Ectodermal cell (in vitro differentiated cells): ENCODE results near the gene REN.

Source experiments
- H3K27ac ChIP-seq: 2 replicates; pipeline ENCODE4 v1.7.0; 2013; ENCODE audit warnings: mild to moderate bottlenecking, low read depth, low read length; ENCODE audit not compliant: insufficient read depth, poor library complexity, severe bottlenecking
- H3K27me3 ChIP-seq: 2 replicates; pipeline ENCODE4 v1.7.0; 2013; ENCODE audit warnings: mild to moderate bottlenecking, low read length; ENCODE audit not compliant: insufficient read depth, control insufficient read depth, poor library complexity, severe bottlenecking
- H3K36me3 ChIP-seq: one replicate; pipeline ENCODE4 v1.7.0; 2013; ENCODE audit warnings: low read length; ENCODE audit not compliant: control insufficient read depth, insufficient read depth
- H3K4me1 ChIP-seq: one replicate; pipeline ENCODE4 v1.7.0; 2013; ENCODE audit warnings: low read length; ENCODE audit not compliant: control insufficient read depth, insufficient read depth
- H3K4me3 ChIP-seq: 2 replicates; pipeline ENCODE4 v1.7.0; 2013; ENCODE audit warnings: low read depth, low read length, control low read depth; ENCODE audit not compliant: insufficient read depth
- H3K9me3 ChIP-seq: 2 replicates; pipeline ENCODE4 v1.7.0; 2013; ENCODE audit warnings: mild to moderate bottlenecking, low read length, moderate library complexity; ENCODE audit not compliant: control insufficient read depth
- WGBS, 2 experiments: methylation state at CpG; one replicate each; pipeline ENCODE4 v1.1.7; 2013; ENCODE audit warnings: missing lambda C conversion rate in 2 of 2; 5-methylcytosine and 5-hydroxymethylcytosine counted together

REN gene

GRCh38 chr1:204172404-204173029 is 6.4 kb upstream of the REN start:
- WGBS, 2 experiments: 94 to 100% methylated on average over 1 to 2 of the region's 2 CpGs
- H3K4me1 ChIP-seq: no peaks in the 10 kb centered on the region
- H3K36me3 ChIP-seq: no peaks in the 10 kb centered on the region
- H3K9me3 ChIP-seq: no peaks in the 10 kb centered on the region
- no peak overlapping the region for H3K27ac ChIP-seq
- no peak overlapping the region for H3K4me3 ChIP-seq
- no peaks in the 10 kb centered on the region for H3K27me3 ChIP-seq

DNA sequence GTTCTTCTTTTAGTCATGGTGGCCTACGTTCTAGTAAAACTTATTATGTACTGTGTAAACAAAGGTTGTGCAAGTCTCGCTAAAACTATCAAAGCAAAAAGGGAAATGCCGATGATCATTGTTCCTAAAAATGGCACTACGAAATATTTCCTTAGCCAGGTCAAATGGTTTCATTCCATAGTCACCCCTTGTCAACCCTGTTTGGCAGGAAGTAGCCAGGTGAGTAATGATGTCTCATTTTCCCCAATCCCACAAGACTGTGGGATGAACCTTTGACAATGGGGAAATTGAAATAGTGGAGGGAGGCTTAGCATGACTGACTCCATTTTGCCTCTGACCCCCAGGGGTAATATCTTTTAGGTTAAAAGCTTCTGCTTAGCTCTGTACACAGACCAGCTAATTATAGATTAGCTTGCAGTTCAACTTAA is 5.6 kb upstream of the REN start:
- H3K4me1 ChIP-seq: no peaks in the 10 kb centered on the region
- H3K36me3 ChIP-seq: no peaks in the 10 kb centered on the region
- no peak overlapping the region for H3K4me3 ChIP-seq
- WGBS, 2 experiments: 86 to 91% methylated on average over 4 of the region's 4 CpGs
- H3K9me3 ChIP-seq: no peaks in the 10 kb centered on the region
- H3K27me3 ChIP-seq: no peaks in the 10 kb centered on the region
- no peak overlapping the region for H3K27ac ChIP-seq

- H3K4me1 ChIP-seq: no peaks in the 10 kb centered on the region
- 84 to 90% methylated on average over 3 of the region's 3 CpGs for WGBS, 2 experiments
- no peak overlapping the region for H3K4me3 ChIP-seq
- H3K36me3 ChIP-seq: no peaks in the 10 kb centered on the region
- H3K9me3 ChIP-seq: no peaks in the 10 kb centered on the region
- H3K27ac ChIP-seq: no peak overlapping the region
- no peaks in the 10 kb centered on the region for H3K27me3 ChIP-seq
These were observed 4.5 kb upstream of the REN start for GRCh38 chr1:204170494-204171155.

GRCh38 chr1:204169858-204170257 is 3.7 kb upstream of the REN start:
- Histone ChIP-seq H3K36me3 (no peaks in the 10 kb centered on the region), H3K4me1 (no peaks in the 10 kb centered on the region), H3K27me3 (no peaks in the 10 kb centered on the region), H3K4me3 (no peak overlapping the region), H3K9me3 (no peaks in the 10 kb centered on the region), H3K27ac (no peak overlapping the region)
- 79 to 95% methylated on average over 4 of the region's 4 CpGs for WGBS, 2 experiments

DNA sequence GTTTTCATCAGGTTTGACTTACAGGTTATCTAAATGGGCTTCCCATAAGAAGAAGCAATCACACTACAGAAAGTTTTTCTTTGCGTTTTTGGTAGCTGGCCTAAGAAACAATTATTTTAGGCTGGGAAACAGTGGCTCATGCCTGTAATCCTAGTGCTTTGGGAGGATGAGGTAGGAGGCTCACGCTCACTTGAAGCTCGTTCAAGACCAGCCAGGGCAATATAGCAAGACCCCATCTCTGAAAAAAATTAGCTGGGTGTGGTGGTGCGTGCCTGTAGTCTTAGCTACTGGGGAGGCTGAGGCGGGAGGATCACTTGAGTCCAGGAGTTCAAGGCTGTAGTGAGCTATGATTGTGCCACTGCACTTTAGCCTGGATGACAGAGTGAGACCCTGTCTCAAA is 1.6 kb upstream of the REN start:
- Histone ChIP-seq H3K4me1 (no peaks in the 10 kb centered on the region), H3K9me3 (no peaks in the 10 kb centered on the region), H3K27ac (no peak overlapping the region), H3K36me3 (no peaks in the 10 kb centered on the region), H3K4me3 (no peak overlapping the region), H3K27me3 (no peaks in the 10 kb centered on the region)
- 91% methylated on average over 5 of the region's 5 CpGs for WGBS, 2 experiments

- no peak overlapping the region for H3K27ac ChIP-seq
- H3K9me3 ChIP-seq: no peaks in the 10 kb centered on the region
- 19 to 22% methylated on average over 7 of the region's 7 CpGs for WGBS, 2 experiments
- no peaks in the 10 kb centered on the region for H3K27me3 ChIP-seq
- H3K36me3 ChIP-seq: no peaks in the 10 kb centered on the region
- H3K4me3 ChIP-seq: no peak overlapping the region
- no peaks in the 10 kb centered on the region for H3K4me1 ChIP-seq
These were observed 3.6 kb downstream of the REN start for GRCh38 chr1:204162494-204163074.

DNA sequence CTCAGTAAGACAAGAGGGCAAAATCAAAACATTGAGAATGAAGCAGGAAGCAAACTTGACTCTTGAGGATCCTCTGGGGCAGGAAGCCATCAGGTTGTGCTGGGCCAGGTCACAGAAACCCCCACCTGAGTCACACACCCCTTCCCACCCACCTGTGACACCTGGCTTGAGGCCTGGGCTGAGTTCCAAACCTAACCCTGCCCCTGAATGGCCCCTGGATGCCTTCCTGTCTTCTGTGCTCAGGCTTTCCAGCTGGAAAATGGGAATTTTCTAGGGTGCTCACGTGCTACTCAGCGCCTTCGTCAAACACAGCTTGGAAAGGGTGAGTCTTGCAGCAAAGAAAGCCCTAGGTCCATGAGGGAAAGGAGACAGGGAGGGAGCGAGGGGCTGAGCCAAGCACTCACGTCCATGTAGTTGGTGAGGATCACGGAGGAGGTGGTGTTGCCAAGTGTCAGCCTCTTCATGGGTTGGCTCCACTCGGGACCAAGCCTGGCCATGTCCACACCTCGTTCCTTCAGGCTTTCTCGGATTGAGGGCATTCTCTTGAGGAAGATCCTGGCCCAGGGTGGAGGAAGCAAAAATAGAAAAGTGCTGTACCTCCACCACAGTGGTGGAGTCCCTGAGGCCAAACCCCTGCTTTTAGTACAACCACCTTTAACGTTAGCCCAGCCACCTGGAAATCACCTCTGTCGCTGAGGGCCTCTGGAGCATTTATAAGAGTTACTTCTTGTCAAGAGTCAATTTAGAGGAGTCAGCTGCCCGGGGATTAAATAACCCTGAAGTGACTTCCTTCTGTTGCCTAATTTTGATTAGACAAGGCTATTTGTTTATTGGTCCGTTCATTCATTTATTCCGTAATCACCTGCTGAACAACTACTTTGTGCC is 4.3 kb downstream of the REN start:
- Histone ChIP-seq H3K27ac (no peak overlapping the region), H3K27me3 (no peaks in the 10 kb centered on the region), H3K4me1 (no peaks in the 10 kb centered on the region), H3K9me3 (no peaks in the 10 kb centered on the region), H3K4me3 (no peak overlapping the region), H3K36me3 (no peaks in the 10 kb centered on the region)
- 83 to 85% methylated on average over 14 of the region's 14 CpGs for WGBS, 2 experiments

DNA sequence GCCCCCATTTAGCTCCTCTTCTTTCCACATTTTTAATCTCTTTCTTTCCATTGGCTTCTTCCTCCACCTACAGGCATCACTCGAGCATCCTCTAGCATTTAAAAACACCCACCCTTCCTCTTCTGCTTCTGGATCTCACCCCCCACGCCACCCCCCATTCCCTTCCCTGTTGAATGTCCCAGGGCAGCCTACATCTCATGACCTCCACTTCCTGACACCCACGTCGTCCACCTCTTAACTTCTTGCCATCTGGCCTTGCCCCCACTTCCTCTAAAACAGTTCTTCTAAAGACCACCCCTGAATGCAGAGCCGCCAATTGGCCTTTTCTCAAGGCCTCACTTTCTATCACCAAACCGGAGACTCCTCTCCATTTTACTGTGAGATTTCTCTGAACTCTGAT is 8.2 kb downstream of the REN start:
- Histone ChIP-seq H3K27ac (no peak overlapping the region), H3K27me3 (peaks cover 3% of the 10 kb centered on the region), H3K4me3 (no peak overlapping the region), H3K4me1 (no peaks in the 10 kb centered on the region), H3K9me3 (no peaks in the 10 kb centered on the region), H3K36me3 (no peaks in the 10 kb centered on the region)
- WGBS, 2 experiments: 84 to 86% methylated on average over 6 of the region's 6 CpGs

DNA sequence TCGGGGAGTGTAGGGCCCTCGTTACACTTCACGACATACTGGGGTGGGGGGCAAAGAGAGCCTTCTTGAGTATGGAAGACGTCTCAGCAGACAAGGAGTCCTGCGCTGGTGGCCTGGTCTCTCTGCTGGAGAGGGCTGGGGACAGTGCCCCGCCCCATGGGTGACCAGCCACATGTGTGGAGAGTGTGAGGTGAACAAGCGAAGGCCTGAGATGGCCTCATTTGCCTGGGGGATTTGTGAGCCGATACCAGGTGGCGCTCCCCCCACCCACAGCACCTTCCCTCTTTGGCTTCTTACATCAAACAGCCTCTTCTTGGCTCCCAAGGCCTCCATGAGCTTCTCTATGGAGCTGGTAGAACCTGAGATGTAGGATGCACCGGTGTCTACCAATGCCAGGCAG is 10.3 kb downstream of the REN start:
- Histone ChIP-seq H3K9me3 (no peaks in the 10 kb centered on the region), H3K27me3 (peaks cover 23% of the 10 kb centered on the region), H3K4me3 (no peak overlapping the region), H3K4me1 (peaks cover 5% of the 10 kb centered on the region), H3K36me3 (no peaks in the 10 kb centered on the region), H3K27ac (no peak overlapping the region)
- WGBS, 2 experiments: 88 to 90% methylated on average over 10 of the region's 10 CpGs
